Femur (tissue), 1 donor: Measurements from ENCODE around the gene MPC1L.

Experiments
- DNase-seq: peaks from one replicate; pipeline ENCODE4 v3.0.0-alpha.2; 2017

MPC1L gene

GRCh38 chrX:40632199-40632598, 9.0 kb downstream of the MPC1L start:
- DNase-seq = no peak

DNA sequence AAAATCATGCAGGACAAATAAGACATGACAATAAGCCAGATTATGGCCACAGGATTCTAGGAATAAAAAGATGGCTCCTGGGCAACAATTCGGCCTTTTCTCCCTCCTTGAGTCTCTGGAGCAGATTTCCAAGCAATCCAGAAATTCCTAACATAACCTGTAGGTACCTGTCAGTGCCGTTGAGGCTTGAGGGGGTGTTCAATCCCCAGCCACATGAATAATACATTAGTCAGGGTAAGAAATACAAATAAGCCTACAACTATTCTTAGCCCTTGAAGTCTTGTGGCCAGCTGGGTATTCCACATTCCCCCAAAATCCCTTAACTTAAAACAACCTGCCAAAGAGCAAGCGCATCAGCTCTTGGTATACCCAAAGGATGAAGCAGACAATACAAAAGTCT, 14.5 kb downstream of the MPC1L start:
- no peak for DNase-seq

GRCh38 chrX:40644176-40644575, 20.9 kb downstream of the MPC1L start:
- DNase-seq = no peak

- peak; percentile 51 for DNase-seq
These were observed 21.7 kb downstream of the MPC1L start for GRCh38 chrX:40644821-40645358.

DNA sequence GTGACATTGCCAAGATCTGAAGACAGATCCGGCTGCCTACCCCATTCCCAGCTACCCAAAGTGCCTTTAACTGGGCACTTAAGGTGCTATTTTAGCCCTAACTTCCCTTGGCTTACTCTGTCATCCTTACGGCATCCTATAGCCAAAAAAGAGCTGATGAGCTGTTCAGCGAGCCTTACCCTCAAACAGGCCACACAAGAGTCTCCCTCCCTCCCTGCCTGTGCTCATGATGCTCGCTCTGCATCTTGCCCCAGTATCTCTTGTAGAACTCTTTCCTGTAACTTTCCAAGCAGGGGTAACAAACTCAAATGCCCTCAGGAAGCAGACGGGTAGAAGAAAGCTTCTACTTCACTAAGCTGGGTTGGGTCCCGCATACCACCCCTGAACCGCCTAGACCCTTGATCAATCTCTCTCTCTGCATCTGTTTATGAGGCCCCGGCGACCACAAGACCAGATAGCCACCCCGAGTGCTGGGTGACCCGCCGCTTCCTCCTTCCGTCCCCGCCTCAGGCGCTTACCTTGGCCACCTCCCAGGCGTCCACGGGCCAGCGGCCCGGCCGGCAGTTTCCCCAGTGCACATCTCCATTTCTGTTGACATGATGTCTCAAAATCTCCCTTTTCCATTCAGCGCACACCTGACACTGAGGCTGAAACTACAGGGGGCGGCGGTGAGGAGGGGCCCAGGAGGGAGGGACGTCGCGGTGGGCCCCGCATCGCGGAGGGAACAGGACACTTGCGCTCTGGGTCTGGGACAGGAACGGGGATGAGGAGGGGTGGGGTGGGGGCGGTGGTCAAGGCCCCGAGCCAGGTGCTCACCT, 23.5 kb downstream of the MPC1L start:
- peak; percentile 48 for DNase-seq

DNA sequence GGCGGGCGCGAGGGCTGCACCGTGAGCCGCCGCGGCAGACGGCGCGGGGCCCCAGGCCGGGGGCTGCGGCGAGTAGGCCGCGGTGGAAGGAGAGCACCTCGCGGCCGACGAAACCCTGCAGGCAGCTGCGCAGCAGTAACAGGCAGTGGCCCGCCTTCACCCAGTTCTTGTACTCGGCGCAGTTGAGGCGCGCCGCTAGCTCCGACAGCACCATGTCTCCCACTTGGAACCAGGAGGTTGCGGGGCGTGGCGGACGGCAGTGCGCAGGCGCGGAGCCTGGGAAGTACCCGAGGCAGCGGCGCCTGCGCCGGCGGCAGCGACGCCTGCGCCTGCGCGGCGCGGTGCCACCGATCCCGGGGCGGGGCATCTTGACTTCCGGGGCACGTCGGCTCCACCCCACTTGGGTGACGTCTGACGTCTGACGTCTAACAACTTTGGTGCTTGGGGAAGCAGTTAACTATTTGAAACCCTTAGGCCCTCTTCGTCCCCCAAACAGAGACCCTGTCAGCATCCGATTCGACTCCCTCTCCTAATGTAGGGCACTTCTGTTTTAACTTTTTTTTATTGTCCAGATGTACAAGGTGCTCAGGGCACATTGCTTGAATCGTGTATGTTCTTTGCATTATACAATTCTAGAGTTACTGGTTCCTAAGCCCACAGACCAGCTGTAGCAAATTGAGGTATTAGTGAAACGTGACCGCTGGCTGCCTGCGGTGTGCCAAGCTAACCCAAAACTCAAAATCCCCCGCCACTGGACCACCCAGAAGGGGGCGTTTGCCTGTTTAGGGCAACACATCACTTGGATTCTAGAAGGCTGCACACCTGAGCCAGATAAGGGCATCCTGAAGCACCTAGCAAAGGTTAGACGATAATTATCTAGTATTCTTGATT, 24.3 kb downstream of the MPC1L start, which contains the start of gene CXorf38:
TSS of gene CXorf38 (minus strand) at position 255 of the 891 bp plus-strand sequence. CDS start at position 214, 41 bp downstream.
- peak; percentile 97 for DNase-seq

DNA sequence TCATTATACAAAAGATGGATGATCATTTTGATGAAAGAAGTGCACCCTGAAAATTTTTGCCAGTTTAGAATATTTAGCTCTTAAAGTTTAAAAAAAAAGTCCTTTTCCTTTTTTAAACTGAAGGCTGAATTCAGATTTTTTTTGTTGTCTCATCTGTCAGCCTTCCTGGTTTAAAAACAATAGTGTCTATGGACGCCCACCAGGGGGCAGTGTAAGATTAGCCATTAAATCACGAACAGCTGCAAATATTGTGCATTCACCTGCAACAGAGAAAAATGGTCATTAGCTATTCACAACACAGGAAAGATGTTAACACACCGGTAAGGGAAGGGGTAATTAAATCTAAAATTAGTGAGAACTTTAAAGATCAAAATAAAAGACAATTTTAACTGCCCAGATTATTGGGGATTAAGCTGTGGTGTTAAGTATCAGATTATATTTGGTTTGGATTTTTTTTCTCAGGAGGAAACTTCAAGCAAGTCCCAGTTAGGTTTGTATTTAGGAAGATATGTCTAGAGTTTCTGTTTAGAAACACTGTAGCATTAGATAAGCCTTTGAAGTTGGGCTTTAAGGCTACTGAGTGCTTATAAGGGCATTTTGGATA, 28.5 kb downstream of the MPC1L start:
- DNase-seq = peak; percentile 75

- no peak for DNase-seq
These were observed 29.4 kb downstream of the MPC1L start for GRCh38 chrX:40652664-40653063.

- no peak for DNase-seq
These were observed 30.3 kb downstream of the MPC1L start for GRCh38 chrX:40653535-40653934.

- no peak for DNase-seq
These were observed 37.2 kb downstream of the MPC1L start for GRCh38 chrX:40660381-40660780.

GRCh38 chrX:40661489-40661888, 38.3 kb downstream of the MPC1L start:
- no peak for DNase-seq

DNA sequence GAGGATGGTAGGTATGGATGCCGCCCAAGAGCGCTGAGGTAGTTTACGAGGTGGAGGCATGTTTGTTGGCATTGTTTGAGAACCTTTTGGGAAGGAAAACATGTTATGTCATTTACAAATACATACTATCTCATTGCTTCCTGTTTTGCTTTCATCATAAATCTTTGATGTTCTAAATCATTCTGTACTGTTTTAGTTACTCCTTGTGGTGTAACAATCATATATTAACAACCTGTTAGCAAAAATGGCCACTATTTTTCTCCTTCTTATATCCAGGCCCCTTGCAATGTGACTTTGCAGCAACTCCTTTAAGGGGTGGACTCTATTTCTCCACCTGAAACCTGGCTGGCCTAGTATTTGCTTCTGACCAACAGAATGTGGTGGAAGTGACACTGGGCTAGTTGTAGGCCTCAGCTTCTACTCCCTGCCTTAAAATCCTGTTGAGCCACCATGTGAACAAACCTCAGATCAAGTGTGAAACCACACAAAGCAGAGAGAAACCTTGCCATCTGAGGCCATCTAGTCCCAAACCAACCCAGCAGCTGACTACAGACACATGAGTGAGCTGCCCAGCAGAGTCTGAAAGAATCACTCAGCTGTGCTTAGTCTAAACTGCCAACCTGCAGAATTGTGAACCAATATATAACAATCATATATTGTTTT, 40.0 kb downstream of the MPC1L start:
- no peak for DNase-seq

GRCh38 chrX:40663880-40664630, 40.8 kb downstream of the MPC1L start:
- DNase-seq = no peak

DNA sequence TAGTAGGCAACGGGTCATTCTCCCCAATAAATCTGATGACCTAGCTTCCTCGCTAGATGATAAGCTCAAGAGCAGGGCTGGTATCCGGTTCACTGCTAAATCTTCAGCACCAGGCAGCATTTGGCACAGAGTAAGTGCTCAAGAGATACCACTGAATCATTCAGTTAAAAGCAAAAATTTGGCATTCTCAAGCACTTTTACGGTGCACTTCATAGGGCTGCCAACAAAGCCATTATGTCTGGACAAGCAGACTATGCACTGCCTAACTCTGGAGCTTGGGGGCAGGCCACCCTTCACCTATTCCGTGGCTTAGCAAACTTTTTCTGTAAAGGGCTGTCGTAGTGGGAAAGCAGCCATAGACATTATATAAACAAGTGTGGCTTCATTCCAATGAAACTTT, 47.9 kb downstream of the MPC1L start:
- no peak for DNase-seq
